Left renal cortex interstitium (tissue), 4 donors: ENCODE measurements around the gene GRB7. TPM values are rescaled to one million over a fixed set of nuclear protein-coding genes. Genes with fewer than 3 reads are reported as not detected.
"Not testable (repeated sequence)": the region's sequence is repeated elsewhere in the genome, so short reads cannot be mapped to it uniquely, and the experiment has no call there.

ENCODE experiments used
- DNase-seq, 4 donors: peaks; one replicate each; pipeline ENCODE4 v3.0.0-alpha.2; 2013; ENCODE audit warnings: low read depth in 4 of 4, low spot score in 2 of 4, missing footprints in 1 of 4
- polyA plus RNA-seq, 4 donors: library from polyadenylated mRNA; unstranded; fragments of 120-200 nt; gene quantifications; one replicate each; pipeline ENCODE4 v1.2.1, GENCODE V29; 2013; ENCODE audit not compliant: insufficient read length in 4 of 4

The GRB7 gene
- polyA plus RNA-seq, 4 donors: 30.0 to 52.1 (median 37.1) TPM

DNA sequence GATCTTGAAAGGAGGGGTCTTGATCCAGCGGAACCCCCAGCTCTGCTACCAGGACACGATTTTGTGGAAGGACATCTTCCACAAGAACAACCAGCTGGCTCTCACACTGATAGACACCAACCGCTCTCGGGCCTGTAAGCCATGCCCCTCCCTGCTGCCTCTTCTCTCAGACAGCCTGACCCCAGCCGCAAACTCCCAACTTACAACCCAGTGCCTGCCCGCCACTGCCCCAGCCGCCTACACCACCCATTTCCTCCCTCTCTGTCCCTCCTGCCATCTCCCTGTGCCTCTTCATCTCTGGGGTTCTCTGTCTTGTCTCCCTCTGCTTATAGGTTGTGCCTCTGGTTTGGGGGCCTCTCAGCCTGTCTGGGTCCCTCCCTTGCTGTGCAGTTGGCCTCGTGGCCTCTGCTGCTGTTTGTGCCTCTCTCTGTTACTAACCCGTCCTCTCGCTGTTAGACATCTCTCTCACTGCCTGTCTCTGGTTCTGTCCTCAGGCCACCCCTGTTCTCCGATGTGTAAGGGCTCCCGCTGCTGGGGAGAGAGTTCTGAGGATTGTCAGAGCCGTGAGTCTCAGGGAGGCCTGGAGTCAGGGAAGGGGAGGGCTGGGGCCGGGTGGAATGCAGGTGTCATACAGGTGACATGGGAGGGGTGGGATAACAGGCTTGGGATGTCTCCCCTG is 28.3 kb upstream of the GRB7 start:
- DNase-seq: no peak

DNA sequence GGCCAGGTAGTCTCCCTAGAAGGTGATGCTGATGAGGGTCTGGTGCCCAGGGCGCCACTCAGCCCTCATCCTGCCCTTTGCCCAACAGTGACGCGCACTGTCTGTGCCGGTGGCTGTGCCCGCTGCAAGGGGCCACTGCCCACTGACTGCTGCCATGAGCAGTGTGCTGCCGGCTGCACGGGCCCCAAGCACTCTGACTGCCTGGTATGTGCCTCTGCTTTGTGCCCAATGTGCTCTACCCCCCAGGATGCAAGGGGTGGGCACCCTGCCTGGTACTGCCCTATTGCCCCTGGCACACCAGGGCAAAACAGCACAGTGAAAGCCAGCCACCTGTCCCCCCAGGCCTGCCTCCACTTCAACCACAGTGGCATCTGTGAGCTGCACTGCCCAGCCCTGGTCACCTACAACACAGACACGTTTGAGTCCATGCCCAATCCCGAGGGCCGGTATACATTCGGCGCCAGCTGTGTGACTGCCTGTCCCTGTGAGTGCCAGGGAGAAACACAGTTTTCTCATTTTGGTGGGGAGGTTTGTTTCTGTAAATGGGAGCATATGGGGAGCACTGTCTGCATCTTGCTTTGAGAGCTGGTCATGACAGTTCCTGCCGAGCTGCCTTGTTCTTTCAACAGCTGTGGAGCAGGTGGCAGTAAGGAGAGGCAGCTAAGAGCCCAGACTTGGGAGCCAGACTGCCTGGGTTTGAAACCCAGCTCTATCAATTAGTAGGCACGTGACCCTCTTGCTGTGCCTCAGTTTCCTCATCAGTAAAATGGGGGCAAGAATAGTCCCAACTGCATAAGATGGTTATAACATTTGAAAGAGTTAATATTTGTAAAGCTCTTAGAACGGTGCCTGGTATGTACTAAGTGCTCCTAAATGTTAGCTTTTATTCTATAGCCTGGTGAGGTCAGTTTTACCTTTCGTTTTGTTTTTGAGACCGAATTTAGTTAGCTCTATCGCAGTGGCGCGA is 27.5 kb upstream of the GRB7 start:
- no peak for DNase-seq

DNA sequence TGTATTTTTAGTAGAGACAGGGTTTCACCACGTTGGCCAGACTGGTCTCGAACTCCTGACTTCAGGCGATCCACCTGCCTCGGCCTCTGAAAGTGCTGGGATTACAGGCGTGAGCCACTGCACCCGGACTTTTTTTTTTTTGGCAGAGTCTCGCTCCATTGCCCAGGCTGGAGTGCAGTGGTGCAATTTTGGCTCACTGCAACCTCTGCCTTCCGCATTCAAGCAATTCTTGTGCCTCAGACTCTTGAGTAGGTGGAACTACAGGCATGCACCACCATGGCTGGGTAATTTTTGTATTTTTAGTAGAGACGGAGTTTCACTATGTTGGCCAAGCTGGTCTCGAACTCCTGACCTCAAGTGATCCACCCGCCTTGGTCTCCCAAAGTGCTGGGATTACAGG is 26.7 kb upstream of the GRB7 start:
- DNase-seq: not testable (repeated sequence)

DNA sequence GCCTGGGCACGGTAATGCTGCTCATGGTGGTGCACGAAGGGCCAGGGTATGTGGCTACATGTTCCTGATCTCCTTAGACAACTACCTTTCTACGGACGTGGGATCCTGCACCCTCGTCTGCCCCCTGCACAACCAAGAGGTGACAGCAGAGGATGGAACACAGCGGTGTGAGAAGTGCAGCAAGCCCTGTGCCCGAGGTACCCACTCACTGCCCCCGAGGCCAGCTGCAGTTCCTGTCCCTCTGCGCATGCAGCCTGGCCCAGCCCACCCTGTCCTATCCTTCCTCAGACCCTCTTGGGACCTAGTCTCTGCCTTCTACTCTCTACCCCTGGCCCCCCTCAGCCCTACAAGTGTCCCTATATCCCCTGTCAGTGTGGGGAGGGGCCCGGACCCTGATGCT is 25.9 kb upstream of the GRB7 start:
- no peak for DNase-seq

DNA sequence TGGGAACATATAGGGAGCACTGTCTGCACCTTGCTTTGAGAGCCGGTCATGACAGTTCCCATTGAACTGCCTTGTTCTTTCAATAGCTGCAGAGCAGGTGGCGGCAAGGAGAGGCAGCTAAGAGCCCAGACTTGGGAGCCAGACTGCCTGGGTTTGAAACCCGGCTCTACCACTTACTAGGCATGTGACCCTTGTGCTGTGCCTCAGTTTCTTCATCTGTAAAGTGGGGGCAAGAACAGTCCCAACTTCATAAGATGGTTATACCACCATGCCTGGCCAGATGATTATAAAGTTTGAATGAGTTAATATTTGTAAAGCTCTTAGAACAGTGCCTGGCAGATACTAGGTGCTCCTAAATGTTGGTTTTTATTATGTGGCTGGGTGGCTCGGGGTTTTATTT is 23.5 kb upstream of the GRB7 start:
- DNase-seq: no peak

DNA sequence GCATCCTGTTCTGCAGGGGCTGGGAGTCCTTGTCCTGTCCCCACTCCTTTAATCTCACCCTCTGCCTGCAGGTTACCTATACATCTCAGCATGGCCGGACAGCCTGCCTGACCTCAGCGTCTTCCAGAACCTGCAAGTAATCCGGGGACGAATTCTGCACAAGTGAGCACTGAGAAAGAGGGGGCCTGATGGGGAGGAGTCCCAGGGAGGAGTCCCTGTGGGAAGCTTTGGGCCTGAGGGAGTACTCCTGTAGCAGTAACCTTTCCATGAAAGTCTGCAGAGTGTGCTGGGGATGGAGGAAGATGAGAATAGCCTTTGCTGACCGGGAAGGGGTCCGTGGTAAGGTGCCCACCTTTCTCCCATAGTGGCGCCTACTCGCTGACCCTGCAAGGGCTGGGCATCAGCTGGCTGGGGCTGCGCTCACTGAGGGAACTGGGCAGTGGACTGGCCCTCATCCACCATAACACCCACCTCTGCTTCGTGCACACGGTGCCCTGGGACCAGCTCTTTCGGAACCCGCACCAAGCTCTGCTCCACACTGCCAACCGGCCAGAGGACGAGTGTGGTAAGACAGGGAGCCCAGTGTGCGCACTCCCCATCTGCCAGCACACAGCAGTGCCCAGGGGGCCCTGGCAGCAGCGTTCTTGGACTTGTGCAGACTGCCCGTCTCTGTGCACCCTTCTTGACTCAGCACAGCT is 22.2 kb upstream of the GRB7 start:
- DNase-seq: no peak

DNA sequence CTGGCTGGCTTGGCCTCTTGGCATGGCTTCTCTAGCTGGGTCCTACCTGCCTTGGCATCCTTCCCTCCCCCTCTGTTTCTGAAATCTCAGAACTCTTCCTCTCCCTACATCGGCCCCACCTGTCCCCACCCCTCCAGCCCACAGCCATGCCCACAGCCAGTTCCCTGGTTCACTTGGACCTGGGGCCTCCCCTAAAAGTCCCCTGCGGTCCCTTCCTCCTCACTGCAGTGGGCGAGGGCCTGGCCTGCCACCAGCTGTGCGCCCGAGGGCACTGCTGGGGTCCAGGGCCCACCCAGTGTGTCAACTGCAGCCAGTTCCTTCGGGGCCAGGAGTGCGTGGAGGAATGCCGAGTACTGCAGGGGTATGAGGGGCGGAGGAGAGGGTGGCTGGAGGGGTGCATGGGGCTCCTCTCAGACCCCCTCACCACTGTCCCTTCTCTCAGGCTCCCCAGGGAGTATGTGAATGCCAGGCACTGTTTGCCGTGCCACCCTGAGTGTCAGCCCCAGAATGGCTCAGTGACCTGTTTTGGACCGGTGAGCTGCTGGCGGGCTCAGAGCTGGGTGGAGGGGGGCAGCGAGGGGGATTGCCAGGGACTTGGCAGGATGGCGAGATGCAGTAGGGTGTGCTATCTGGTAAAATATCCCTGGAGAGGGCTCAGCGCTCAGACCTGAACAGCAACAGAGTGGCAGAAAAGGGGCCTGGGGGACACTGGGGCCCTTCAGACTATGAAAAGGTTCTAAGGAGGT is 21.5 kb upstream of the GRB7 start:
- DNase-seq: no peak

DNA sequence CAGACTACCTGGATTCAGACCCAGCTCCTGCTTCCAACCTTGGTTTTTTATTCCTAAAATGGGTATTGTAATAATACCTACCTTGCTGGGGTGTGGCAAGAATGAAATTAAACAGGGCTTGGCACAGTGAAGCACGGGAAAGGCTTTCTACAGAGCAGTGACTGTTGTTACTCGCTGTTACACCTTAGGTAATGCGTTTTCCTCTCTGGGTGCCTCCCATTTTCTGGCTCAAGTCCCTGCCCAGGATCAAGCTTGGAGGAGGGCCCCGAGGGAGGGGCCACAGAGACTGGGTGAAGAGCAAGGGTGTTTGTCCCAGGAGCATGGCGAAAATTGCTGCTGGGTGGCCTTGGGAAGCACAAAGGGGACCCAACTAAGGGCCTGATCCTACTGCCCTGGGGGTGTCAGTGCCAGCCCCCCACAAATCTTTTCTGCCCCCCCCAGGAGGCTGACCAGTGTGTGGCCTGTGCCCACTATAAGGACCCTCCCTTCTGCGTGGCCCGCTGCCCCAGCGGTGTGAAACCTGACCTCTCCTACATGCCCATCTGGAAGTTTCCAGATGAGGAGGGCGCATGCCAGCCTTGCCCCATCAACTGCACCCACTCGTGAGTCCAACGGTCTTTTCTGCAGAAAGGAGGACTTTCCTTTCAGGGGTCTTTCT is 20.7 kb upstream of the GRB7 start:
- DNase-seq: no peak

DNA sequence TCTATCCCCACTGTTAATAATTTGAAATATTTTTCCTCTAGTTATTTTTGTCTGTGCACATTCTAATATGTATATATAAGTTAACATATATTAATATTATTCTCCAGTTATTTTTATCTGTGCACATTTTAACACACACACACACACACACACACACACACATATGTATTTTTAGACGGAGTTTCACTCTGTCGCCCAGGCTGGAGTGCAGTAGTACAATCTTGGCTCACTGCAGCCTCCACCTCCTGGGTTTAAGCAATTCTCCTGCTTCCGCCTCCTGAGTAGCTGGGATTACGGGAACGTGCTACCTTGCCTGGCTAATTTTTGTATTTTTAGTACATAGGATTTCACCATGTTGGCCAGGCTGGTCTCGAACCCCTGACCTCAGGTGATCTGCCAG is 20.1 kb upstream of the GRB7 start:
- no peak for DNase-seq

DNA sequence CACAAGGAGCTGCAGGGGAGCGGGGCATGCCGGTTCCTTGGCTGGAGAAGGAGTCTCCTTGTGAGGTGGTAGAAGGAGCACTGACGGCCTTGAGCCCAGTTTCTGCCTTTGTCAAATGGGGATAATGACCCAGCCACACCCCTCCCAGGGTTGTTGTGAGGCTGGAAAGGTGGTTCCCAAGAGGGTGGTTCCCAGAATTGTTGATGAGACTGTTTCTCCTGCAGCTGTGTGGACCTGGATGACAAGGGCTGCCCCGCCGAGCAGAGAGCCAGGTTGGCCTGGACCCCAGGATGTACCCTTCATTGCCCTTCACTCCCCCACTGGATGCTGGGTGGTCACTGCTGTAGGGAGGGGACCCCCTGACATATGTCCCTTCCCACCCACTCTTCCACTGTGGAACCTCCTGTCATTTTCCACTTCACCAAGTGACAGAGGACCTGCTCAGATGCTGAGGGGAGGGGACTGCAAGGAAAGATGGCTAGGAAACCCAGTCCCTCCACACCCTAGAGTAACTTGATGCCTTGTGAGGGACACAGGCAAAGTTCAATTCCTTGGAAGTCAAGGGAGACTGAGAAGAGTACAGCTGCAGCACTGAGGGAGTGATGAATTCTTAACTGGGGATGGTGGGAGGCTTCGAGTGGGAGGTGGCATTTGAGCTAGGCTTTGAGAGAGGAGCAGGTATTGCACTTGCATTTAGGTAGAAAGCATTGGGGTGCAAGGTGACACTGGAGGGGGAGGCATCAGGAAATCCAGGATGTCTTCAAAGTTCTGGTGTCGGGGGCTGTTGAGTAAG is 18.0 kb upstream of the GRB7 start:
- no peak for DNase-seq

DNA sequence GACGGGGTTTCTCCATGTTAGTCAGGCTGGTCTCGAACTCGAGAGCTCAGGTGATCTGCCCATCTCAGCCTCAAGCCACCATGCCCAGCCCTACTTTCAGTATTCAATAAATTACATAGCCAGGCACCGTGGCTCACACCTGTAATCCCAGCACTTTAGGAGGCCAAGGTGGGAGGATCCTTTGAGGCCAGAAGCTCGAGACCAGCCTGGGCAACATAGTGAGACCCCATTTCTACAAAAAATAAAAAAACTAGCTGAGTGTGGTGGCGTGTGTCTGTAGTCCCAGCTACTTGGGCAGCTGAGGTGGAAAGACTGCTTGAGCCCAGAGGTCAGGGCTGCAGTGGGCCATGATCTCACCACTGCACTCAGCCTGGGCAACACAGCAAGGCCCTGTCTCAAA is 15.6 kb upstream of the GRB7 start:
- DNase-seq: no peak

DNA sequence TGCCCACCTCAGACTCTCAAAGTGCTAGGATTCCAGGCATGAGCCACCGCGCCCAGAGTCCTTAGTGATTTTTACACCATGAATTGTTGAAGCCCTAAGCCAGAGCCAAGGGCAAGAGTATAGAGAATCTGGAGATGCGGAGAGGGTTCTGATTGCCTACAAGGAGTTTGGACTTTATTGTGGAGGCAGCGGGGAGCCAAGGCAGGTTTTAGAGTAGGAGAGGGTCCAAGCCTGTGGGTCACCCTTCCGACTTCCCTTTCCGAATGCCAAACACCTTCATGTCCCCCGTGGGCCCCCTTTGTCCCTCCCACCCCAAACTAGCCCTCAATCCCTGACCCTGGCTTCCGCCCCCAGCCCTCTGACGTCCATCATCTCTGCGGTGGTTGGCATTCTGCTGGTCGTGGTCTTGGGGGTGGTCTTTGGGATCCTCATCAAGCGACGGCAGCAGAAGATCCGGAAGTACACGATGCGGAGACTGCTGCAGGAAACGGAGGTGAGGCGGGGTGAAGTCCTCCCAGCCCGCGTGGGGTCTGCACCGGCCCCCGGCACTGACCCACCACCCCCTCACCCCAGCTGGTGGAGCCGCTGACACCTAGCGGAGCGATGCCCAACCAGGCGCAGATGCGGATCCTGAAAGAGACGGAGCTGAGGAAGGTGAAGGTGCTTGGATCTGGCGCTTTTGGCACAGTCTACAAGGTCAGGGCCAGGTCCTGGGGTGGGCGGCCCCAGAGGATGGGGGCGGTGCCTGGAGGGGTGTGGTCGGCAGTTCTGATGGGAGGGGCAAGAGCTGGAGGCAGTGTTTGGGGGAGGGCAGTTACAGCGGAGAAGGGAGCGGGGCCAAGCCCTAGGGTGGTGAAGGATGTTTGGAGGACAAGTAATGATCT is 14.5 kb upstream of the GRB7 start:
- no peak for DNase-seq

DNA sequence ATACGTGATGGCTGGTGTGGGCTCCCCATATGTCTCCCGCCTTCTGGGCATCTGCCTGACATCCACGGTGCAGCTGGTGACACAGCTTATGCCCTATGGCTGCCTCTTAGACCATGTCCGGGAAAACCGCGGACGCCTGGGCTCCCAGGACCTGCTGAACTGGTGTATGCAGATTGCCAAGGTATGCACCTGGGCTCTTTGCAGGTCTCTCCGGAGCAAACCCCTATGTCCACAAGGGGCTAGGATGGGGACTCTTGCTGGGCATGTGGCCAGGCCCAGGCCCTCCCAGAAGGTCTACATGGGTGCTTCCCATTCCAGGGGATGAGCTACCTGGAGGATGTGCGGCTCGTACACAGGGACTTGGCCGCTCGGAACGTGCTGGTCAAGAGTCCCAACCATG is 13.0 kb upstream of the GRB7 start:
- DNase-seq: no peak

DNA sequence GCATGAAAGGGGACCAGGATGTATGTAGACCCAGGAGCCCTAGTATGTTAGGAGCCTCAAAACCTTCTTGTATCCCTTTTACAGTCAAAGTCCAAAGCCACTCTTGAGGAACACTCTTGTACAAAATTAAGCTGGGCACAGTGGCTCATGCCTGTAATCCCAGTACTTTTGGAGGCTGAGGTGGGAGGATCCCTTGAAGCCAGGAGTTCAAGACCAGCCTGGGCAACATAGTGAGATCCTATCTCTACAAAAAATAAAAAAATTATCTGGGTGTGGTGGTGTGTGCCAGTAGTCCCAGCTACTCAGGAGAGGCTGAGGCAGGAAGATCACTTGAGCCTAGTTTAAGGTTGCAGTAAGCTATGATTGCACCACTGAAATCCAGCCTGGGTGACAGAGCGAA is 11.8 kb upstream of the GRB7 start:
- DNase-seq: not testable (repeated sequence)

DNA sequence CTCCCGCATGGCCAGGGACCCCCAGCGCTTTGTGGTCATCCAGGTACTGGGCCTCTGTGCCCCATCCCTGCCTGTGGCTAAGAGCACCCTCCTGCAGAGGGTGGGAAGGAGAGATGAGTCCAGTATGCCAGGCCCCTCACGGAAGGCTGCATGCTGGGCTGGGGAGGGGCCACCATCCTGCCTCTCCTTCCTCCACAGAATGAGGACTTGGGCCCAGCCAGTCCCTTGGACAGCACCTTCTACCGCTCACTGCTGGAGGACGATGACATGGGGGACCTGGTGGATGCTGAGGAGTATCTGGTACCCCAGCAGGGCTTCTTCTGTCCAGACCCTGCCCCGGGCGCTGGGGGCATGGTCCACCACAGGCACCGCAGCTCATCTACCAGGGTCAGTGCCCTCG is 11.1 kb upstream of the GRB7 start:
- no peak for DNase-seq

DNA sequence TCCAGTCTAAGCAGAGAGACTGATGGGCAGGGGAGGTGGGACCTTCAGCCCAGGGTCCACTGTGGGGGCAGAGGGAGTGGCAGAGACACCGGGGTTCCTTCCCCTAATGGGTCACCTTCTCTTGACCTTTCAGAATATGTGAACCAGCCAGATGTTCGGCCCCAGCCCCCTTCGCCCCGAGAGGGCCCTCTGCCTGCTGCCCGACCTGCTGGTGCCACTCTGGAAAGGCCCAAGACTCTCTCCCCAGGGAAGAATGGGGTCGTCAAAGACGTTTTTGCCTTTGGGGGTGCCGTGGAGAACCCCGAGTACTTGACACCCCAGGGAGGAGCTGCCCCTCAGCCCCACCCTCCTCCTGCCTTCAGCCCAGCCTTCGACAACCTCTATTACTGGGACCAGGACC is 10.2 kb upstream of the GRB7 start:
- DNase-seq: no peak

DNA sequence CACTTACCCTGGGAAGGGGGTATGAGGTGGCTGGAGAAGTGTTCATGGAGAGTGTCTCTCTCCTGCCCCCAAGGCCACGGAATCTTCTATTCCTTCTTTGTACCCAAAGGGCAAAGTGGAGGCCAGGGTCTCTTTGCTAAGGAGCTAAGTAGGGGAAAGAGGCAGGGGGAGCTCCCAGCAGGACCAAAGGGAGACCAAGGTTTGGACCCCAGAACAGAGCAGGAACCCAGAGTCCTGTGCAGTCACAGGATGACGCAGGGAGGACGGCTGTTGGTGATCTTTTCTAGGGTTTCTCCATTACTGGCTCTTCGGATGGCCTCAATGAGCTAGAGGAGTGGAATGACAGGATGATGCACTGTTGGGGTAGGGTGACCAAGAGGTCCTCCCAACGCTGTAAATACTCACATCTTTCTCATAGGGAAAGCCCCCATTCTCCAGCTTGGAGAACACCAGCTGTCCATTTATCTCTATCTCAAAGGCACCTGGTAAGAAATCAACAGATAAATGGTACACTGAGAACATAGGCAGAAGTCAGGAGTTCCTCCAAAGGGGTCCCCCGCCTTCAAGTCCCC is 8.4 kb upstream of the GRB7 start:
- no peak for DNase-seq
